Lung (tissue), 12 donors: ENCODE measurements around the gene C4orf50. TPM values are rescaled to one million over a fixed set of nuclear protein-coding genes. Genes with fewer than 3 reads are reported as not detected.

Experiments used
- ATAC-seq: fragments of 200-7000 bp; cut with Tn5 transposase; one replicate; pipeline ENCODE4 v1.9.1; 2020; ENCODE audit warnings: moderate number of reproducible peaks; ENCODE audit not compliant: insufficient read depth, low FRiP score
- DNase-seq, 3 donors: peaks; one replicate each; pipeline ENCODE4 v3.0.0-alpha.2; 2013 to 2017
- H3K27ac ChIP-seq, 2 donors: one replicate each; pipeline ENCODE4 v1.5.1; 2013; ENCODE audit warnings: mild to moderate bottlenecking in 2 of 2, moderate library complexity in 2 of 2, control low read depth in 1 of 2, inconsistent platforms in 1 of 2, low read depth in 1 of 2, low read length in 1 of 2
- H3K27me3 ChIP-seq, 3 donors: one replicate each; pipeline ENCODE4 v1.5.1; 2013; ENCODE audit warnings: low read length in 2 of 3; ENCODE audit not compliant: control insufficient read depth in 3 of 3, insufficient read depth in 3 of 3
- H3K36me3 ChIP-seq, 4 donors: one replicate each; pipeline ENCODE4 v1.5.1; 2013; ENCODE audit warnings: low read length in 4 of 4, mild to moderate bottlenecking in 1 of 4, moderate library complexity in 1 of 4; ENCODE audit not compliant: control insufficient read depth in 4 of 4, insufficient read depth in 4 of 4
- H3K4me1 ChIP-seq, 5 donors: one replicate each; pipeline ENCODE4 v1.5.1; 2013; ENCODE audit warnings: low read length in 5 of 5, mild to moderate bottlenecking in 2 of 5, moderate library complexity in 1 of 5; ENCODE audit not compliant: control insufficient read depth in 5 of 5, insufficient read depth in 5 of 5
- H3K4me3 ChIP-seq: one replicate; pipeline ENCODE4 v1.5.1; 2013; ENCODE audit warnings: mild to moderate bottlenecking, control low read depth, moderate library complexity
- H3K9ac ChIP-seq, 2 donors: one replicate each; pipeline ENCODE4 v1.5.1; 2013; ENCODE audit warnings: low read length in 2 of 2, control low read depth in 1 of 2; ENCODE audit not compliant: insufficient read depth in 1 of 2
- H3K9me3 ChIP-seq, 4 donors: one replicate each; pipeline ENCODE4 v1.5.1; 2013; ENCODE audit warnings: low read length in 3 of 4, mild to moderate bottlenecking in 1 of 4, moderate library complexity in 1 of 4; ENCODE audit not compliant: control insufficient read depth in 4 of 4, insufficient read depth in 3 of 4
- WGBS, 2 donors: extraction: QIAGEN DNeasy Blood & Tissue Kit; methylation state at CpG; one replicate each; pipeline ENCODE4 v1.1.7; 2013; 5-methylcytosine and 5-hydroxymethylcytosine counted together
- polyA plus RNA-seq, 2 donors: library from polyadenylated mRNA; stranded (reverse); fragments of 200-250 nt; gene quantifications; one replicate each; pipeline ENCODE4 v1.2.1, GENCODE V29; 2013
- total RNA-seq, 2 donors: library from RNA; depleted of rRNA in 1 of 2; stranded (reverse); fragments of >200 nt in 1 of 2; gene quantifications; one replicate each; pipeline ENCODE4 v1.2.1, GENCODE V29; 2014 to 2021
- TF ChIP-seq, protein P1 (sequence below): IDR thresholded peaks from 2 replicates; pipeline ENCODE4 v1.5.1; 2012; ENCODE audit warnings: mild to moderate bottlenecking; ENCODE audit errors: control extremely low read depth, extremely low read depth
- donor health status: control.
- donor health status: control.
- donor health status: Bipolar disorder and iron deficiency.
- donor health status: healthy.
- donor health status: DM: yes; HTN: yes; CAD: no.

Gene C4orf50
- total and polyA plus RNA-seq, 4 donors: 0.02 to 0.04 (median 0.03) TPM

DNA sequence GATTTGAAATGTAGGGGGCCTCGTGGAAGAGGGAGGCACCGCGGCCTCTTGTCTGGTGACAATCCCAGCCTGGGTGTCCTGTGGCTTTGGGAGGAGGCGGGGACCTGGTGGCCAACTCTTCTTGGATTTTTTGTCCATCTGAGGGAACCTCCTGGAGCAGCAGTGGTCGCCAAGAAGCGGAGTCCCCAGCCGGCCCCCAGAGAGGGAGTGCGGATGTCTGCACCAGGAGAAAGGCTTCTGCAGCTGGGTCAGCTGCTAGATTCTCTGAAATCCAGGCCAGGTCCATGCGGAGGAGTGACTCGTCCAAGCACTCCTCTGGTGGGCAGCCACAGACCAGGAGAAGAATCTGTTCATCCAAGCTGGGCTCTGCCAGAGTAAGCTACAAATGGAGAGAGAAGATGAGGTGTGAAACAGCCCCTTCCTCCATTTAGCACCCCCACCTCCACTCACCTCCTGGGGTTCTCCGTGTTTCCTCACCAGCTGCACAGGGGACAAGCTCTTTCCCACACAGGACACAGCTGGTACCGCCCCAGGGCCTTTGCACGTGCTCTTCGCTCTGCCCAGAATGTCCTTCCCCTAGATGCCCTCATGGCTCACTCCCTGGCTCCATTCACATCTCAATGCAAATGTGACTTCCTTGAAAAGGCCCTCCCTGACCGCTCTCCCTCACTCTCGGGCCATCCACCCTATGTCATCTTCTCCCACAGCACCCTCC is 27.6 kb downstream of the C4orf50 start:
- Histone ChIP-seq H3K27ac (no peak overlapping the region), H3K4me1 (no peaks in the 10 kb centered on the region), H3K9ac (no peak overlapping the region), H3K27me3 (peaks cover 0 to 17% (median 2%) of the 10 kb centered on the region in 3 donors), H3K4me3 (no peak overlapping the region), H3K36me3 (no peaks in the 10 kb centered on the region), H3K9me3 (no peaks in the 10 kb centered on the region)
- TF ChIP-seq, protein P1, sequence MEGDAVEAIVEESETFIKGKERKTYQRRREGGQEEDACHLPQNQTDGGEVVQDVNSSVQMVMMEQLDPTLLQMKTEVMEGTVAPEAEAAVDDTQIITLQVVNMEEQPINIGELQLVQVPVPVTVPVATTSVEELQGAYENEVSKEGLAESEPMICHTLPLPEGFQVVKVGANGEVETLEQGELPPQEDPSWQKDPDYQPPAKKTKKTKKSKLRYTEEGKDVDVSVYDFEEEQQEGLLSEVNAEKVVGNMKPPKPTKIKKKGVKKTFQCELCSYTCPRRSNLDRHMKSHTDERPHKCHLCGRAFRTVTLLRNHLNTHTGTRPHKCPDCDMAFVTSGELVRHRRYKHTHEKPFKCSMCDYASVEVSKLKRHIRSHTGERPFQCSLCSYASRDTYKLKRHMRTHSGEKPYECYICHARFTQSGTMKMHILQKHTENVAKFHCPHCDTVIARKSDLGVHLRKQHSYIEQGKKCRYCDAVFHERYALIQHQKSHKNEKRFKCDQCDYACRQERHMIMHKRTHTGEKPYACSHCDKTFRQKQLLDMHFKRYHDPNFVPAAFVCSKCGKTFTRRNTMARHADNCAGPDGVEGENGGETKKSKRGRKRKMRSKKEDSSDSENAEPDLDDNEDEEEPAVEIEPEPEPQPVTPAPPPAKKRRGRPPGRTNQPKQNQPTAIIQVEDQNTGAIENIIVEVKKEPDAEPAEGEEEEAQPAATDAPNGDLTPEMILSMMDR: no peak
- WGBS, 2 donors: 89% methylated on average over 16 of the region's 16 CpGs
- DNase-seq: no peak
- ATAC-seq: no peak

DNA sequence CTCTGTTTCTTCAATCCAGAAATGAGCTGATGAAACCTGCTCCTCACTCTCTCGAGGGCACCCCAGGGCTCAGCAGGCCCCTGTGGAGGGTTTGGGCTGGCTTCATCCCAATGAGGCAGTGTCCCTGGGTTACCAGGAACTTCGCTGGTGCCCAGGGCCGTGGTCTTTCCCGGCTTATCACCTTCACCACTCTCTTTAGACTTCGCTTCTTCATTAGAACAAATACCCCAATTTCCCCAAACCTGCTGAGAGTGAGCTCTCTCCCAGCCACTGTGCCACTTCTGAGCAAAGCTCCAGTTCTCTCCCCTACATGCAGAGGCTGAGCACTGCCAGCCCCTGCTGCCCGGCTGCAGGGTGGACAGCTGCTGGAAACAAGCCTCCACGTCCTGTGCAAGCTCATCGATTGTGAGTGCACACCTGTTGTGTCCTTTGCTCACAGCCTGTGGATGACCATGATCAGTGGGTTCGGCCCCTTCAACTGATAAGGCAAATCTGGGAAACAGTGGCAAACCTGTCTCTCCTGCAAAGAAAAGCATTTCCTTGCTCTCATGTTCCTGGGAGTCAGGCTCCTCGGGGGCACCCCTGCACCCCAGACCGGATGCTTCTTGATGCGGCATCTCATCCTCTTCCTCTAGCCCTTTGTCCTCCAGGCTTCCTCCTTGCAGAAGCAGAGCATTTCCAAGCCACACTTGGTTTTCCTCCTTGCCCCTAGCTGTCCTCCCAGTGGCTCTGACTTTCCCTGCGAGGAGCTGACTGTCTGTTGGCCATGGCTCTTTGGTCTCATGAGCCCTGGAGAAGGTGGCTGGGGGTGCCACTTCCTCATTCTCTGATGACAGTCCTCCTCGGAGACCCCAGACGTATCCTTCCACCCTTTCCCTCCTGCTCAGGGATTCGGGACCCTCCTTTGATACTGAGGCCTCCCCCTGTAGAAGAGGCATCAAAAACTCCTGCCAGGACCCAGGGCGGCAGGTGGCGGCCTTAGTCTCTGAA is 28.7 kb downstream of the C4orf50 start:
- Histone ChIP-seq H3K9ac (no peak overlapping the region), H3K4me1 (no peaks in the 10 kb centered on the region), H3K4me3 (no peak overlapping the region), H3K9me3 (no peaks in the 10 kb centered on the region), H3K27me3 (peaks cover 0 to 17% (median 2%) of the 10 kb centered on the region in 3 donors), H3K27ac (no peak overlapping the region), H3K36me3 (no peaks in the 10 kb centered on the region)
- ATAC-seq (no peak), DNase-seq (no peak)
- 75 to 80% methylated on average over 18 of the region's 18 CpGs for WGBS, 2 donors
- TF ChIP-seq, protein P1: no peak

DNA sequence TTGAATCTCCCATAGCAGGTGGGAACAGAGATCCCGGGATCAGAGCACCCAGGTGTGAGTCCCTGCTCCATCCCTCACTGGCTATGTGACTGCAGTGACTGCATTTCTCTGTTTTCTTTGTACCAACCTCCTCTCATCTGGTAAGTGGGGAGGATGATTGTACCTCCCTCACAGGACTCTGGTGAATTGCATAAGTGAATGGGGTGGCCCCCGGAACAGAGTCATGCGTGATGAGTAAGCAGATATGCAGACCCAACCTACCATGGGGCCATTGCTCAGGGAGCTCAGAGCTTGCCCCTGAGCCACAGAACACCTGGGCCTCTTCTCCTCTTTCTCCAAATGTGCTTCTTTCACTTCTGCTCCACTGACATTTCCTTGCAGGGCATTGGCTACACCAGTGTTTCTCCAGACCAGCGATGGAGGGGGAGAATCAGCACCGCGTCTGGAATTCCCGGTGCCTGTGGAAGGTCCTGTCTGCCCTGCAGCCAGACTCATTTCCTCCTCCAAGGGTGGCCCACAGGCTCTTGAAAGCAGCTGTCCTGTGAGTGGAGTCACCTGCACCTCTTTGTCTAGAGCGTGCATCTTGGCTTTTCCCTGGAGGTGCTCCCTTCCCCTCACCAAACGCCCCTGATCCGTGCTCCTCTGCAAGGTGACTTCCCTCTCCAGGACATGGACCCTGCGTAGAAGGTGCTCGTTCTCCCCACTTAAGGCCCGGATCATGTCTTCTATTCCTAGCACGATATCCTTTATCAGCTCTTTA is 30.0 kb downstream of the C4orf50 start:
- DNase-seq: no peak
- no peaks in the 10 kb centered on the region for H3K36me3 ChIP-seq
- TF ChIP-seq, protein P1: no peak
- no peak overlapping the region for H3K27ac ChIP-seq
- H3K27me3 ChIP-seq: peaks cover 0 to 17% (median 2%) of the 10 kb centered on the region in 3 donors
- peaks cover 0 to 4% (median 0%) of the 10 kb centered on the region in 4 donors for H3K9me3 ChIP-seq
- no peak overlapping the region for H3K4me3 ChIP-seq
- no peak for ATAC-seq
- 75 to 84% methylated on average over 14 of the region's 14 CpGs for WGBS, 2 donors
- no peaks in the 10 kb centered on the region for H3K4me1 ChIP-seq
- H3K9ac ChIP-seq: no peak overlapping the region
